Endothelial cell of umbilical vein (primary cell): ENCODE results near the gene ZIC4. TPM values are rescaled to one million over a fixed set of nuclear protein-coding genes. Genes with fewer than 3 reads are reported as not detected.

ENCODE experiments used
- BruUV-seq: library from RNA; stranded (reverse); fragments of 400-500 nt; replicated peaks from 2 replicates; lab custom pipeline; 2021; lab: Mats Ljungman, UMichigan
- CTCF ChIA-PET: fragments of 300-600, 350-600 bp; sonication (Branson Sonifier 250); formaldehyde crosslinking; loops from one replicate; lab custom pipeline; 2021; ENCODE audit warnings: antibody characterized with exemption, inconsistent platforms; lab: Charles Lee
- POLR2A ChIA-PET: fragments of 300-600, 350-600 bp; sonication (Branson Sonifier 250); formaldehyde crosslinking; loops from one replicate; lab custom pipeline; 2021; ENCODE audit warnings: antibody characterized with exemption, inconsistent platforms; lab: Charles Lee
- DNase-seq: peaks from one replicate; pipeline ENCODE4 v3.0.0-alpha.2; 2011; ENCODE audit warnings: low read depth, low spot score
- FAIRE-seq: peaks from 2 replicates; lab custom pipeline; 2011; peaks lifted over from hg19 to GRCh38; lab: Jason Lieb, UNC
- H2AFZ ChIP-seq: 2 replicates; pipeline ENCODE4 v1.6.0; 2012; ENCODE audit warnings: low read depth, low read length, control low read depth, inconsistent platforms
- H3K27ac ChIP-seq: 2 replicates; pipeline ENCODE4 v1.5.1; 2011; ENCODE audit warnings: low read depth, mild to moderate bottlenecking, control low read depth, low read length, moderate library complexity; ENCODE audit not compliant: insufficient read depth
- H3K27me3 ChIP-seq, 2 experiments: 2 replicates each; pipeline versions ENCODE4 v1.6.0 to v1.6.1; 2011; ENCODE audit warnings: low read length in 2 of 2, mixed read lengths in 1 of 2; ENCODE audit not compliant: control insufficient read depth in 2 of 2, insufficient read depth in 2 of 2
- H3K36me3 ChIP-seq, 2 experiments: 2 replicates in 1 of 2; 3 replicates in 1 of 2; pipeline ENCODE4 v1.5.1; 2011; ENCODE audit warnings: low read length in 2 of 2, mild to moderate bottlenecking in 1 of 2, moderate library complexity in 1 of 2; ENCODE audit not compliant: control insufficient read depth in 2 of 2, insufficient read depth in 2 of 2; ENCODE audit errors: extremely low read depth in 1 of 2
- H3K4me1 ChIP-seq: 3 replicates; pipeline ENCODE4 v1.5.1; 2011; ENCODE audit warnings: mild to moderate bottlenecking, low read length; ENCODE audit not compliant: control insufficient read depth, insufficient read depth; ENCODE audit errors: extremely low read depth
- H3K4me2 ChIP-seq: 2 replicates; pipeline ENCODE4 v1.6.1; 2011; ENCODE audit warnings: low read length, control low read depth, mixed read lengths; ENCODE audit not compliant: insufficient read depth
- H3K4me3 ChIP-seq, 3 experiments: fragments of 200-600 bp in 1 of 3; sonication (generic), shearing (Covaris generic) in 1 of 3; replicated peaks in 1 of 3; 2 replicates each; pipeline ENCODE4 v1.5.1; 2011 to 2016; ENCODE audit warnings: control low read depth in 3 of 3, low read length in 3 of 3, mild to moderate bottlenecking in 2 of 3, inconsistent platforms in 1 of 3, low read depth in 1 of 3, moderate library complexity in 1 of 3; ENCODE audit not compliant: insufficient read depth in 1 of 3
- H3K79me2 ChIP-seq: 2 replicates; pipeline ENCODE4 v1.6.0; 2012; ENCODE audit warnings: low read length, inconsistent platforms; ENCODE audit not compliant: control insufficient read depth, insufficient read depth
- H3K9ac ChIP-seq: replicated peaks from 2 replicates; pipeline ENCODE3; 2011; ENCODE audit warnings: low read length, control low read depth; ENCODE audit not compliant: insufficient read depth; ENCODE audit errors: extremely low read depth
- H3K9me1 ChIP-seq: replicated peaks from 3 replicates; pipeline ENCODE4 v1.6.0; 2011; ENCODE audit warnings: mild to moderate bottlenecking, low read length; ENCODE audit not compliant: control insufficient read depth, insufficient read depth; ENCODE audit errors: extremely low read depth
- H3K9me3 ChIP-seq: replicated peaks from 2 replicates; pipeline ENCODE4 v1.5.1; 2012; ENCODE audit warnings: low read length, inconsistent platforms; ENCODE audit not compliant: control insufficient read depth, insufficient read depth
- H4K20me1 ChIP-seq: replicated peaks from 2 replicates; pipeline ENCODE3; 2011; ENCODE audit warnings: mild to moderate bottlenecking, low read length; ENCODE audit not compliant: control insufficient read depth, insufficient read depth; ENCODE audit errors: extremely low read depth
- EZH2 ChIP-seq: IDR thresholded peaks from 2 replicates; pipeline ENCODE4 v1.6.1; 2012; ENCODE audit warnings: borderline replicate concordance, low read depth, mild to moderate bottlenecking, moderate library complexity, low read length, inconsistent platforms; ENCODE audit not compliant: severe bottlenecking
- dilution Hi-C: fragments of 300-500 bp; cut with MboI; formaldehyde crosslinking; loops from one replicate; pipeline ENCODE4 v1.15.0; 2019; ENCODE audit warnings: low sequenced_read_pairs; ENCODE audit not compliant: extremely low pct_ligation_motif_present
- intact Hi-C: fragments of 100-400 bp; cut with micrococcal nuclease; formaldehyde crosslinking; loops from one replicate; pipeline ENCODE4 v1.10.0; 2022
- polyA plus RNA-seq, 4 experiments: library from polyadenylated mRNA; depleted of rRNA in 3 of 4; stranded (reverse) in 3 of 4; unstranded in 1 of 4; fragments of >200 nt; gene quantifications; 2 replicates each; pipeline versions ENCODE4 v1.2.1 to v1.2.3, GENCODE V29; 2011 to 2012; ENCODE audit warnings: missing spikeins in 1 of 4
- total RNA-seq: library from RNA; stranded (reverse); gene quantifications from 2 replicates; pipeline ENCODE4 v1.2.3, GENCODE V29; 2021
- TF ChIP-seq, protein P1 (sequence below): IDR thresholded peaks from 2 replicates; pipeline ENCODE4 v1.6.1; 2011; ENCODE audit not compliant: insufficient read depth, insufficient read length
- TF ChIP-seq, protein P2 (sequence below), 2 donors: IDR thresholded peaks; 1 replicate in 1 of 2; 2 replicates in 1 of 2; pipeline ENCODE4 v1.5.1; 2011; ENCODE audit warnings: low read length in 2 of 2, mild to moderate bottlenecking in 2 of 2, moderate library complexity in 2 of 2, control low read depth in 1 of 2, inconsistent platforms in 1 of 2, low read depth in 1 of 2; ENCODE audit not compliant: insufficient read depth in 1 of 2; ENCODE audit errors: extremely low read depth in 1 of 2

The ZIC4 gene
- total and polyA plus RNA-seq, 2 donors (not counting 3 experiments of a cell fraction or from before 2014, with no cell fraction given), result not detected

DNA sequence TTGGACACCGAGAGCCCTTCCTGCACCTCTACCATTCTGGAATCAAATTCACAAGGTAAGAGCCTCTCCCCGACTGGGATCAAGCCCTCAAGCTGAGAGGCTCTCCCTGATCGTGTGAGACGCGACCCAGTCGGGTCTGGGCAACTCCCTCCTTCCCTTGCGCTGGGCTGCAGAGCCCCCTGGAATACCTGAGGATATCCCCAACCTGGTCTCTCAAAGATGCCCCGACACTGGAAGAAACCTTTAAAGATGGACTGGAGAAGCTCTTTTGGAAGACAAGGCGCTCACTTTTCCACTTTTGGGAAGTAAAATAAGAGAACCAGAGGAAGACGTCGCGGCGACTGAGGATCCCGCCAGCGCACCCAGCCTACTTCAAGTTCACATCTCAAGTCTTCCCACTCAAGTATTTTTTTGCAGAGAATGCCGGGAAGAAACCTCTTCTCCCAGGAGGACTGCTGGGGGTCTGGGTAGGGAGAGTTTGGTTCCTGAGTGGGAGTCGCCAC, 33.8 kb downstream of the ZIC4 start:
- dilution Hi-C loops, result no loop called here
- Histone ChIP-seq H3K4me1 (no peaks in the 10 kb centered on the region), H3K79me2 (no peaks in the 10 kb centered on the region), H3K9ac (no peak overlapping the region), H4K20me1 (no peaks in the 10 kb centered on the region), H3K4me3 (no peak overlapping the region), H3K27ac (no peak overlapping the region), H3K9me1 (no peaks in the 10 kb centered on the region), H3K4me2 (no peak overlapping the region), H3K27me3 (peaks cover 92 to 99% of the 10 kb centered on the region in 2 experiments), H3K36me3 (no peaks in the 10 kb centered on the region), H2AFZ (no peak overlapping the region), H3K9me3 (no peaks in the 10 kb centered on the region)
- no peak for DNase-seq
- CTCF ChIA-PET, result interaction anchor here (1.7 kb wide), 2 partner anchors 11 kb away, joined by 6 to 7 read pairs; no protein-coding TSS in a partner anchor
- BruUV-seq, result no TSS peak
- FAIRE-seq, result no peak
- POLR2A ChIA-PET, result no interaction called here
- intact Hi-C loops, result no loop called here
- peak; percentile 70 for TF ChIP-seq EZH2
- TF ChIP-seq, protein P1, sequence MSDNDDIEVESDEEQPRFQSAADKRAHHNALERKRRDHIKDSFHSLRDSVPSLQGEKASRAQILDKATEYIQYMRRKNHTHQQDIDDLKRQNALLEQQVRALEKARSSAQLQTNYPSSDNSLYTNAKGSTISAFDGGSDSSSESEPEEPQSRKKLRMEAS, result no peak

GRCh38 chr3:147371771-147372340, 34.5 kb downstream of the ZIC4 start:
- intact Hi-C loops, result no loop called here
- H3K4me1 ChIP-seq, result no peaks in the 10 kb centered on the region
- no peaks in the 10 kb centered on the region for H3K36me3 ChIP-seq
- no peak overlapping the region for H2AFZ ChIP-seq
- BruUV-seq, result no TSS peak
- H3K9ac ChIP-seq, result no peak overlapping the region
- H3K79me2 ChIP-seq, result no peaks in the 10 kb centered on the region
- H3K9me1 ChIP-seq, result no peaks in the 10 kb centered on the region
- dilution Hi-C loops, result no loop called here
- DNase-seq (no peak), FAIRE-seq (no peak)
- ChIA-PET POLR2A (no interaction called here), CTCF (interaction anchor here (1.7 kb wide), 2 partner anchors 11 to 12 kb away, joined by 6 to 7 read pairs; no protein-coding TSS in a partner anchor)
- H3K9me3 ChIP-seq, result no peaks in the 10 kb centered on the region
- H4K20me1 ChIP-seq, result no peaks in the 10 kb centered on the region
- TF ChIP-seq, protein P2, sequence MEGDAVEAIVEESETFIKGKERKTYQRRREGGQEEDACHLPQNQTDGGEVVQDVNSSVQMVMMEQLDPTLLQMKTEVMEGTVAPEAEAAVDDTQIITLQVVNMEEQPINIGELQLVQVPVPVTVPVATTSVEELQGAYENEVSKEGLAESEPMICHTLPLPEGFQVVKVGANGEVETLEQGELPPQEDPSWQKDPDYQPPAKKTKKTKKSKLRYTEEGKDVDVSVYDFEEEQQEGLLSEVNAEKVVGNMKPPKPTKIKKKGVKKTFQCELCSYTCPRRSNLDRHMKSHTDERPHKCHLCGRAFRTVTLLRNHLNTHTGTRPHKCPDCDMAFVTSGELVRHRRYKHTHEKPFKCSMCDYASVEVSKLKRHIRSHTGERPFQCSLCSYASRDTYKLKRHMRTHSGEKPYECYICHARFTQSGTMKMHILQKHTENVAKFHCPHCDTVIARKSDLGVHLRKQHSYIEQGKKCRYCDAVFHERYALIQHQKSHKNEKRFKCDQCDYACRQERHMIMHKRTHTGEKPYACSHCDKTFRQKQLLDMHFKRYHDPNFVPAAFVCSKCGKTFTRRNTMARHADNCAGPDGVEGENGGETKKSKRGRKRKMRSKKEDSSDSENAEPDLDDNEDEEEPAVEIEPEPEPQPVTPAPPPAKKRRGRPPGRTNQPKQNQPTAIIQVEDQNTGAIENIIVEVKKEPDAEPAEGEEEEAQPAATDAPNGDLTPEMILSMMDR (IDR thresholded peaks at IDR 0.05; ENCODE audit: extremely low read depth in 1 of 2, insufficient read depth in 1 of 2, low read depth in 1 of 2, low read length in 2 of 2), result no peak
- peak; percentile 48 for TF ChIP-seq EZH2
- no peak overlapping the region for H3K4me2 ChIP-seq
- peaks cover 89 to 99% of the 10 kb centered on the region in 2 experiments for H3K27me3 ChIP-seq
- no peak overlapping the region for H3K27ac ChIP-seq
- no peak overlapping the region for H3K4me3 ChIP-seq
